A549 (cell line): ENCODE measurements around the gene MTA3.

ENCODE experiments used
- CTCF ChIP-seq: fragments of >200 bp; sonication (Bioruptor Twin); formaldehyde crosslinking; IDR thresholded peaks from 3 replicates; pipeline ENCODE4 v1.5.1; 2016
- GATA3 ChIP-seq: IDR thresholded peaks from 2 replicates; pipeline ENCODE4 v1.6.1; 2012; ENCODE audit warnings: borderline replicate concordance
- MAFK ChIP-seq: fragments of 450-650 bp; IDR thresholded peaks from 2 replicates; pipeline ENCODE4 v1.6.1; 2014; ENCODE audit not compliant: partially characterized antibody
- MAX ChIP-seq: IDR thresholded peaks from 2 replicates; pipeline ENCODE4 v1.6.1; 2012
- MYC ChIP-seq: IDR thresholded peaks from 2 replicates; pipeline ENCODE4 v1.6.1; 2012; ENCODE audit warnings: mild to moderate bottlenecking, inconsistent platforms, low read length, improper control_type of control experiment, borderline replicate concordance
- NPAS2 ChIP-seq: fragments of 250-450 bp; sonication (Bioruptor Pico); IDR thresholded peaks from 2 replicates; pipeline ENCODE4 v1.8.0; 2022; ENCODE audit warnings: mild to moderate bottlenecking, moderate library complexity, borderline replicate concordance
- POLR2AphosphoS2 ChIP-seq: conservative IDR thresholded peaks from 2 replicates; pipeline ENCODE4 v1.6.1; 2012; ENCODE audit warnings: low read length, improper control_type of control experiment, inconsistent platforms
- RAD21 ChIP-seq, 2 experiments: fragments of >200 bp in 1 of 2; sonication (Bioruptor Twin) in 1 of 2; formaldehyde crosslinking in 1 of 2; IDR thresholded peaks in 1 of 2; conservative IDR thresholded peaks in 1 of 2; 2 replicates in 1 of 2; 3 replicates in 1 of 2; pipeline ENCODE4 v1.6.1; 2012 to 2018; ENCODE audit warnings: inconsistent platforms in 1 of 2
- REST ChIP-seq: fragments of 200-600 bp; sonication (generic); IDR thresholded peaks from 2 replicates; pipeline ENCODE4 v1.6.1; 2016; ENCODE audit warnings: antibody characterized with exemption, mild to moderate bottlenecking, moderate library complexity
- USF2 ChIP-seq: fragments of 450-650 bp; IDR thresholded peaks from 2 replicates; pipeline ENCODE4 v1.6.1; 2014; ENCODE audit warnings: antibody characterized with exemption
- TF ChIP-seq, protein P1 (sequence below): fragments of 250-450 bp; sonication (Bioruptor Pico); IDR thresholded peaks from 2 replicates; pipeline ENCODE4 v1.5.0; 2021; ENCODE audit warnings: mild to moderate bottlenecking, moderate library complexity, borderline replicate concordance

- TF ChIP-seq REST (no peak), CTCF (peak; percentile 30), MYC (no peak), RAD21 (conservative IDR thresholded peaks at IDR 0.05 in 1 of 2, IDR thresholded peaks at IDR 0.05 in 1 of 2) (peak in 1 of 2 experiments; percentile 22; a peak in 1 of 5 replicates), MAFK (no peak), NPAS2 (CRISPR knock-in tag) (no peak), USF2 (no peak), GATA3 (no peak), MAX (no peak), POLR2AphosphoS2 (no peak)
- TF ChIP-seq, protein P1, sequence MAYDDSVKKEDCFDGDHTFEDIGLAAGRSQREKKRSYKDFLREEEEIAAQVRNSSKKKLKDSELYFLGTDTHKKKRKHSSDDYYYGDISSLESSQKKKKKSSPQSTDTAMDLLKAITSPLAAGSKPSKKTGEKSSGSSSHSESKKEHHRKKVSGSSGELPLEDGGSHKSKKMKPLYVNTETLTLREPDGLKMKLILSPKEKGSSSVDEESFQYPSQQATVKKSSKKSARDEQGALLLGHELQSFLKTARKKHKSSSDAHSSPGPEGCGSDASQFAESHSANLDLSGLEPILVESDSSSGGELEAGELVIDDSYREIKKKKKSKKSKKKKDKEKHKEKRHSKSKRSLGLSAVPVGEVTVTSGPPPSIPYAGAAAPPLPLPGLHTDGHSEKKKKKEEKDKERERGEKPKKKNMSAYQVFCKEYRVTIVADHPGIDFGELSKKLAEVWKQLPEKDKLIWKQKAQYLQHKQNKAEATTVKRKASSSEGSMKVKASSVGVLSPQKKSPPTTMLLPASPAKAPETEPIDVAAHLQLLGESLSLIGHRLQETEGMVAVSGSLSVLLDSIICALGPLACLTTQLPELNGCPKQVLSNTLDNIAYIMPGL (CRISPR knock-in tag) = no peak
Observed at GRCh38 chr2:42794271-42795046, 226.0 kb downstream of the MTA3 start.
